K562 (cell line): ENCODE measurements around the gene PPP1R13L. TPM values are rescaled to one million over a fixed set of nuclear protein-coding genes. Genes with fewer than 3 reads are reported as not detected.

Source experiments
- ATAC-seq: fragments of 200-7000 bp; cut with Tn5 transposase; 3 replicates; pipeline ENCODE4 v1.9.1; 2020; ENCODE audit warnings: moderate library complexity
- BruUV-seq: library from RNA; stranded (reverse); fragments of 400-500 nt; replicated peaks from 2 replicates; lab custom pipeline; 2021; lab: Mats Ljungman, UMichigan
- CTCF ChIA-PET: fragments of 300-600 bp; formaldehyde crosslinking; extraction: SDS; loops from one replicate; lab custom pipeline; 2021; ENCODE audit warnings: low intra/inter-chr PET ratio; lab: Yijun Ruan, JAX
- POLR2A ChIA-PET: fragments of 300-600, 350-650 bp; sonication (Branson Sonifier 250); formaldehyde crosslinking; extraction: SDS; loops from one replicate; lab custom pipeline; 2021; ENCODE audit warnings: antibody characterized with exemption, inconsistent platforms; lab: Yijun Ruan, JAX
- DNase-seq, 4 experiments: peaks; one replicate each; pipeline versions ENCODE4 v3.0.0 to v3.0.0-alpha.2; 2011 to 2018; ENCODE audit warnings: low spot score in 3 of 4, mixed read lengths in 3 of 4; ENCODE audit errors: extremely low read depth in 1 of 4
- FAIRE-seq: peaks from 2 replicates; lab custom pipeline; 2011; peaks lifted over from hg19 to GRCh38; lab: Jason Lieb, UNC
- H2AFZ ChIP-seq: 2 replicates; pipeline ENCODE4 v1.6.0; 2011; ENCODE audit warnings: low read depth, low read length, control low read depth, inconsistent platforms
- H3K27ac ChIP-seq: fragments of 200-600 bp; 3 replicates; pipeline ENCODE4 v1.8.0; 2011; ENCODE audit warnings: low read depth, mild to moderate bottlenecking, control low read depth, inconsistent platforms, low read length, moderate library complexity, mixed read lengths; ENCODE audit errors: extremely low read depth
- H3K27me3 ChIP-seq, 2 experiments: fragments of 300-600 bp in 1 of 2; 2 replicates in 1 of 2; 3 replicates in 1 of 2; pipeline versions ENCODE4 v1.6.0 to v1.8.0; 2011; ENCODE audit warnings: inconsistent platforms in 2 of 2, low read length in 2 of 2, mild to moderate bottlenecking in 1 of 2, mixed read lengths in 1 of 2, moderate library complexity in 1 of 2; ENCODE audit not compliant: control insufficient read depth in 2 of 2, insufficient read depth in 2 of 2
- H3K36me3 ChIP-seq: fragments of 300-600 bp; 3 replicates; pipeline ENCODE4 v1.8.0; 2011; ENCODE audit warnings: mild to moderate bottlenecking, low read length, inconsistent platforms; ENCODE audit not compliant: control insufficient read depth, insufficient read depth
- H3K4me1 ChIP-seq, 2 experiments: fragments of 200-600 bp in 1 of 2; replicated peaks in 1 of 2; 2 replicates in 1 of 2; 3 replicates in 1 of 2; pipeline versions ENCODE4 v1.5.1 to v1.8.0; 2011; ENCODE audit warnings: inconsistent platforms in 2 of 2, low read length in 2 of 2, mild to moderate bottlenecking in 1 of 2, mixed read lengths in 1 of 2, moderate library complexity in 1 of 2; ENCODE audit not compliant: control insufficient read depth in 2 of 2, insufficient read depth in 2 of 2
- H3K4me2 ChIP-seq: 2 replicates; pipeline ENCODE4 v1.6.1; 2011; ENCODE audit warnings: low read length, control low read depth, inconsistent platforms, mixed read lengths; ENCODE audit not compliant: insufficient read depth
- H3K4me3 ChIP-seq: fragments of 200-600 bp; sonication (generic), shearing (Covaris generic); 2 replicates; pipeline ENCODE4 v1.5.1; 2016; ENCODE audit warnings: control low read depth, inconsistent platforms
- H3K79me2 ChIP-seq: fragments of 200-600 bp; 3 replicates; pipeline ENCODE4 v1.8.0; 2011; ENCODE audit warnings: low read length, inconsistent platforms; ENCODE audit not compliant: control insufficient read depth, insufficient read depth
- H3K9ac ChIP-seq, 2 experiments: 2 replicates each; pipeline versions ENCODE4 v1.6.0 to v1.6.1; 2011; ENCODE audit warnings: low read depth in 2 of 2, low read length in 2 of 2, control low read depth in 1 of 2, inconsistent platforms in 1 of 2, mild to moderate bottlenecking in 1 of 2, mixed read lengths in 1 of 2; ENCODE audit not compliant: insufficient read depth in 1 of 2
- H3K9me1 ChIP-seq: one replicate; pipeline ENCODE4 v1.6.0; 2011; ENCODE audit warnings: inconsistent platforms, mild to moderate bottlenecking, low read length, moderate library complexity; ENCODE audit not compliant: control insufficient read depth, insufficient read depth
- H3K9me3 ChIP-seq: replicated peaks from 2 replicates; pipeline ENCODE4 v1.5.1; 2011; ENCODE audit warnings: low read depth, low read length, inconsistent platforms; ENCODE audit not compliant: control insufficient read depth, insufficient read depth
- H4K20me1 ChIP-seq: replicated peaks from 2 replicates; pipeline ENCODE4 v1.6.1; 2011; ENCODE audit warnings: low read length, inconsistent platforms, mixed read lengths; ENCODE audit not compliant: control insufficient read depth, insufficient read depth
- BRD9 ChIP-seq: fragments of 450-650 bp; IDR thresholded peaks from 2 replicates; pipeline ENCODE4 v1.6.1; 2018; ENCODE audit warnings: low read depth; ENCODE audit not compliant: partially characterized antibody
- C11orf30 ChIP-seq: fragments of 450-650 bp; IDR thresholded peaks from 2 replicates; pipeline ENCODE4 v1.6.1; 2016; ENCODE audit warnings: low read depth, mild to moderate bottlenecking
- CHD2 ChIP-seq: IDR thresholded peaks from 2 replicates; pipeline ENCODE4 v1.6.1; 2011; ENCODE audit warnings: low read depth, low read length
- CHD4 ChIP-seq: fragments of 200-600 bp; sonication (generic); IDR thresholded peaks from 3 replicates; pipeline ENCODE4 v1.6.1; 2012; ENCODE audit warnings: low read depth, mild to moderate bottlenecking, mixed read lengths, low read length, inconsistent platforms; ENCODE audit not compliant: insufficient read depth, insufficient replicate concordance, poor library complexity, severe bottlenecking
- IRF2 ChIP-seq: sonication (generic); formaldehyde crosslinking; IDR thresholded peaks from 2 replicates; pipeline ENCODE4 v1.8.1; 2022; ENCODE audit warnings: mild to moderate bottlenecking, missing genetic modification reagents
- NFE2 ChIP-seq: IDR thresholded peaks from 2 replicates; pipeline ENCODE4 v1.6.1; 2014; ENCODE audit warnings: antibody characterized with exemption, low read depth
- RFX5 ChIP-seq: IDR thresholded peaks from 2 replicates; pipeline ENCODE4 v1.6.1; 2011; ENCODE audit warnings: low read depth, mild to moderate bottlenecking, improper control_type of control experiment, low read length
- TRIM28 ChIP-seq: fragments of 450-650 bp; IDR thresholded peaks from 2 replicates; pipeline ENCODE4 v1.6.1; 2017
- ZC3H8 ChIP-seq: fragments of 450-650 bp; IDR thresholded peaks from 2 replicates; pipeline ENCODE4 v1.6.1; 2017
- ZNF12 ChIP-seq: sonication (generic); formaldehyde crosslinking; IDR thresholded peaks from 2 replicates; pipeline ENCODE4 v1.4.0; 2020; ENCODE audit warnings: mild to moderate bottlenecking, missing genetic modification reagents
- ZNF316 ChIP-seq: fragments of 450-650 bp; IDR thresholded peaks from 2 replicates; pipeline ENCODE4 v1.6.1; 2016
- ZNF586 ChIP-seq: fragments of 450-650 bp; formaldehyde crosslinking; conservative IDR thresholded peaks from 2 replicates; pipeline ENCODE4 v1.4.0; 2020; ENCODE audit warnings: mild to moderate bottlenecking, moderate library complexity
- WGBS: fragments of 100-300 bp; shearing (Covaris generic); methylation state at CpG from one replicate; pipeline ENCODE4 v1.1.6; 2016; ENCODE audit warnings: low coverage, mixed read lengths; ENCODE audit not compliant: insufficient coverage; ENCODE audit errors: missing lambda C conversion rate; 5-methylcytosine and 5-hydroxymethylcytosine counted together
- in situ Hi-C: fragments of 300-500 bp; cut with MboI; formaldehyde crosslinking; loops from 4 replicates; pipeline ENCODE4 v1.15.0; 2018; ENCODE audit warnings: inconsistent platforms, mixed read lengths
- intact Hi-C: fragments of 100-400 bp; cut with micrococcal nuclease; formaldehyde crosslinking; loops from 2 replicates; pipeline ENCODE4 v1.14.2; 2022
- polyA plus RNA-seq, 8 experiments: library from polyadenylated mRNA; depleted of rRNA in 4 of 8; stranded (reverse) in 5 of 8; unstranded in 3 of 8; fragments of >200 nt; fragmentation: Nextera tagmentation in 2 of 8; fragmentation: Illumina TruSeq in 1 of 8; extraction: Ambion mirVana in 2 of 8; extraction: Trizol in 1 of 8; gene quantifications; 2 replicates each; pipeline versions ENCODE4 v1.2.1 to v1.2.3, GENCODE V29; 2011 to 2014; ENCODE audit warnings: inconsistent platforms in 1 of 8, missing spikeins in 1 of 8
- total RNA-seq, 7 experiments: library from RNA; depleted of rRNA in 6 of 7; stranded (reverse); fragments of >200 nt in 6 of 7; fragmentation: Illumina TruSeq in 2 of 7; extraction: Trizol in 2 of 7; gene quantifications; 2 replicates each; pipeline versions ENCODE4 v1.2.1 to v1.2.3, GENCODE V29; 2011 to 2021; ENCODE audit warnings: low replicate concordance in 1 of 7
- TF ChIP-seq, protein P1 (sequence below): sonication (generic); formaldehyde crosslinking; IDR thresholded peaks from 2 replicates; pipeline ENCODE4 v1.8.0; 2022; ENCODE audit warnings: mild to moderate bottlenecking, missing genetic modification reagents, borderline replicate concordance
- TF ChIP-seq, protein P2 (sequence below): fragments of 250-450 bp; sonication (Bioruptor Pico); IDR thresholded peaks from 2 replicates; pipeline ENCODE4 v1.5.1; 2021; ENCODE audit warnings: mild to moderate bottlenecking

Gene PPP1R13L
- total and polyA plus RNA-seq, 9 of the 15 experiments (the other 6 are each of a cell fraction or from before 2014, with no cell fraction given), result 0.32 to 6.7 (median 2.0) TPM

DNA sequence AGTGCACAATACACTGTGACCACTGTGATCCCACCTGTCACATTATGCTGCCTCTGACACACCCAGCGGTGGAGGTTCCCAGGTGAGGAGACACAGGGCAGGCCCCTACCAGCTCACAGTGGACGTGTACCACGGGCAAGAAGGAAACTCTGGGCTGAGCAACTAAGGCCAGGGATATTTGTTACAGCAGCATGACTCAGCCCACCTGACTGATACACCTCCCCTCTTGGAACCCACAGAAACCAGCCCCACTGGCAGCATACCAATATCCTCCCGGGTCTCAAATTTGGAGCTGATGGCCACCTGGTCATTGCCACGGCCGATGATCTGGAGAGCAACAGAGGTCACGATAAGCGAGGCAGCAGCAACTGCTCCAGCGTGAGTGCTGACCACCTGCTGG is 49.5 kb downstream of the PPP1R13L start:
- FAIRE-seq, result no peak
- H2AFZ ChIP-seq, result no peak overlapping the region
- intact Hi-C loops, result no loop called here
- TF ChIP-seq, protein P1, sequence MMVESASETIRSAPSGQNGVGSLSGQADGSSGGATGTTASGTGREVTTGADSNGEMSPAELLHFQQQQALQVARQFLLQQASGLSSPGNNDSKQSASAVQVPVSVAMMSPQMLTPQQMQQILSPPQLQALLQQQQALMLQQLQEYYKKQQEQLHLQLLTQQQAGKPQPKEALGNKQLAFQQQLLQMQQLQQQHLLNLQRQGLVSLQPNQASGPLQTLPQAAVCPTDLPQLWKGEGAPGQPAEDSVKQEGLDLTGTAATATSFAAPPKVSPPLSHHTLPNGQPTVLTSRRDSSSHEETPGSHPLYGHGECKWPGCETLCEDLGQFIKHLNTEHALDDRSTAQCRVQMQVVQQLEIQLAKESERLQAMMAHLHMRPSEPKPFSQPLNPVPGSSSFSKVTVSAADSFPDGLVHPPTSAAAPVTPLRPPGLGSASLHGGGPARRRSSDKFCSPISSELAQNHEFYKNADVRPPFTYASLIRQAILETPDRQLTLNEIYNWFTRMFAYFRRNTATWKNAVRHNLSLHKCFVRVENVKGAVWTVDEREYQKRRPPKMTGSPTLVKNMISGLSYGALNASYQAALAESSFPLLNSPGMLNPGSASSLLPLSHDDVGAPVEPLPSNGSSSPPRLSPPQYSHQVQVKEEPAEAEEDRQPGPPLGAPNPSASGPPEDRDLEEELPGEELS, result no peak
- TF ChIP-seq IRF2 (CRISPR knock-in tag), result no peak
- TF ChIP-seq RFX5, result no peak
- no peak for TF ChIP-seq BRD9
- no peak for TF ChIP-seq CHD2
- no peak for TF ChIP-seq C11orf30
- TF ChIP-seq CHD4, result no peak
- TF ChIP-seq ZNF12 (CRISPR knock-in tag), result peak; percentile 99
- peak; percentile 29; the same call in 1 of the 2 replicates for TF ChIP-seq NFE2
- TF ChIP-seq ZC3H8, result no peak
- TF ChIP-seq ZNF316, result no peak
- TF ChIP-seq TRIM28, result 0 out of 2 replicates have a peak, but pooled peaks have one; percentile 56
- TF ChIP-seq, protein P2, sequence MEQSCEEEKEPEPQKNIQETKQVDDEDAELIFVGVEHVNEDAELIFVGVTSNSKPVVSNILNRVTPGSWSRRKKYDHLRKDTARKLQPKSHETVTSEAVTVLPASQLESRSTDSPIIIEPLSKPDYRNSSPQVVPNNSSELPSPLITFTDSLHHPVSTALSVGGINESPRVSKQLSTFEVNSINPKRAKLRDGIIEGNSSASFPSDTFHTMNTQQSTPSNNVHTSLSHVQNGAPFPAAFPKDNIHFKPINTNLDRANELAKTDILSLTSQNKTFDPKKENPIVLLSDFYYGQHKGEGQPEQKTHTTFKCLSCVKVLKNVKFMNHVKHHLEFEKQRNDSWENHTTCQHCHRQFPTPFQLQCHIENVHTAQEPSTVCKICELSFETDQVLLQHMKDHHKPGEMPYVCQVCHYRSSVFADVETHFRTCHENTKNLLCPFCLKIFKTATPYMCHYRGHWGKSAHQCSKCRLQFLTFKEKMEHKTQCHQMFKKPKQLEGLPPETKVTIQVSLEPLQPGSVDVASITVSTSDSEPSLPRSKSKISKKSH (CRISPR knock-in tag), result no peak
- no peak for TF ChIP-seq ZNF586 (CRISPR knock-in tag)

More for the DNA sequence above, 49.5 kb downstream of the PPP1R13L start:
- Histone ChIP-seq H3K27ac (no peak overlapping the region), H3K4me2 (no peak overlapping the region), H3K9me1 (no peaks in the 10 kb centered on the region), H3K36me3 (peaks cover 87% of the 10 kb centered on the region; the same call in 2 of the 3 replicates), H4K20me1 (no peaks in the 10 kb centered on the region; the same call in 1 of the 2 replicates), H3K9me3 (no peaks in the 10 kb centered on the region), H3K79me2 (no peaks in the 10 kb centered on the region), H3K9ac (no peak overlapping the region), H3K4me3 (no peak overlapping the region), H3K27me3 (no peaks in the 10 kb centered on the region), H3K4me1 (peaks cover 0 to 31% of the 10 kb centered on the region in 2 experiments; a peak in 2 of 5 replicates)
- ATAC-seq, result no peak
- no peak for DNase-seq
- ChIA-PET CTCF (interaction anchor here (0.5 kb wide), 1 partner anchor 109 kb away, joined by 3 read pairs; no protein-coding TSS in a partner anchor), POLR2A (interaction anchor here (0.6 to 2.2 kb wide), 3 partner anchors 10 to 92 kb away, joined by 3 to 6 read pairs (median 3); no protein-coding TSS in a partner anchor)
- WGBS, result 94% methylated on average over 8 of the region's 9 CpGs
- no TSS peak for BruUV-seq
- in situ Hi-C loops, result no loop called here
